ENCODE measurements around the gene CFAP46.

DNA sequence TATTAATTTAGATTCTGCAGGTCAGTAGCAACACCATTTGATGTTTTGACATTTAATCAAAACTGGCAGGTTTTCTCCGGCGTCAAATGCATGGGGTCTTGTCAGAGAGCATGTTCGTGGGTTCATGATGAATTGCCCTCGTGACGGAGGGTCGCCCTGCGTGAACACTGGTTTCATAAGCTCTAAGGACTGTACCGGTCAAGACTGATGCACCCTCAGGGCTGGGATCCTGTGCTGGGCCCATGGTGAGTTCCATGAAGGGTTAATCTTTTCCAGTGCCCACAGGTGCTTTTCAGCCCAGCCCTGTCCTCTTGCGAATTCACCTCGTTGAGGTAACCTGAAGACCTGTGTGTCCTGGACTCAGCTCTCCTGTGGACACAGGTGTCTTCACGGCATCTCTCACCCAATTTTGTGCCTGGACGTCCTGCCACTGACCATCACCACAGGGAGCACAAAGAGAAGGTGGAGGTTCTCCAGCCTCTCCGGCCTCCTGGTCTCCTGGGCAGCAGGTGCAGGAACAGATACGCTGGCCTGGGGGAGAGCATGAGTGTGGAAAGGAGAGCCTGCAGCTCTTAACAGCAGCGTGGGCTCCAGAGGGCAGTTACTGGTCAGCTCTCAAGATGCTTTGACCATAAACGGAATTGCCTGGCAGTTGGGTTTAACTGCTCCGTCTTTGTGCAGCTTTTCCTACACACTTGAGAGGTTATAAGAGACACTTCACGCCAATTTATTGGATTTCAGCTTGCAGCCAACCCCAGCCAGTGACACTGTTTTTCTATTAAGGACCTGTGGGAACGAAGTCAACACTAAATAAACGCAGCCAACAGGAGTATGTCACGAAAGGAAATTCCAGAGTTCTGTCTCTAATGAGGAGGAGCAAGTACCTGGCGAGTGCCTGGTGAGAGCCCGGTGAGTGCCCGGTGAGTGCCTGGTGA, 37.4 kb upstream of the CFAP46 start:
- TF ChIP-seq, protein P1, sequence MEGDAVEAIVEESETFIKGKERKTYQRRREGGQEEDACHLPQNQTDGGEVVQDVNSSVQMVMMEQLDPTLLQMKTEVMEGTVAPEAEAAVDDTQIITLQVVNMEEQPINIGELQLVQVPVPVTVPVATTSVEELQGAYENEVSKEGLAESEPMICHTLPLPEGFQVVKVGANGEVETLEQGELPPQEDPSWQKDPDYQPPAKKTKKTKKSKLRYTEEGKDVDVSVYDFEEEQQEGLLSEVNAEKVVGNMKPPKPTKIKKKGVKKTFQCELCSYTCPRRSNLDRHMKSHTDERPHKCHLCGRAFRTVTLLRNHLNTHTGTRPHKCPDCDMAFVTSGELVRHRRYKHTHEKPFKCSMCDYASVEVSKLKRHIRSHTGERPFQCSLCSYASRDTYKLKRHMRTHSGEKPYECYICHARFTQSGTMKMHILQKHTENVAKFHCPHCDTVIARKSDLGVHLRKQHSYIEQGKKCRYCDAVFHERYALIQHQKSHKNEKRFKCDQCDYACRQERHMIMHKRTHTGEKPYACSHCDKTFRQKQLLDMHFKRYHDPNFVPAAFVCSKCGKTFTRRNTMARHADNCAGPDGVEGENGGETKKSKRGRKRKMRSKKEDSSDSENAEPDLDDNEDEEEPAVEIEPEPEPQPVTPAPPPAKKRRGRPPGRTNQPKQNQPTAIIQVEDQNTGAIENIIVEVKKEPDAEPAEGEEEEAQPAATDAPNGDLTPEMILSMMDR (IDR thresholded peaks at IDR 0.05; ENCODE audit: borderline replicate concordance, extremely low read depth, low read length, poor library complexity, severe bottlenecking), result no peak
- no peak for TF ChIP-seq EZH2 (IDR thresholded peaks at IDR 0.05; ENCODE audit: borderline replicate concordance, low read depth, low read length, severe bottlenecking)
